Measurements from ENCODE around the gene LAMP1. TPM values are rescaled to one million over a fixed set of nuclear protein-coding genes. Genes with fewer than 3 reads are reported as not detected.

Gene LAMP1
- total RNA-seq, 2 experiments from 2014 or later: 37.0 to 42.6 TPM

- intact Hi-C loops (cut with micrococcal nuclease): no loop called here
- ATAC-seq (no peak), DNase-seq (no peak)
- Mint-ChIP-seq H3K9me3 (no peaks in the 10 kb centered on the region), H3K27me3 (no peaks in the 10 kb centered on the region), H3K36me3 (ENCODE audit: low read depth) (peaks cover 16% of the 10 kb centered on the region), H3K4me3 (no peak overlapping the region), H3K4me1 (ENCODE audit: low read depth) (no peaks in the 10 kb centered on the region), H3K27ac (no peak overlapping the region)
- POLR2A ChIA-PET: interaction anchor here (1.7 kb wide), 1 partner anchor 19 kb away, joined by 4 read pairs; the partner anchor contains the start of gene LAMP1
- CTCF ChIA-PET: interaction anchor here (0.8 kb wide), 1 partner anchor 57 kb away, joined by 3 read pairs; no protein-coding TSS in a partner anchor
- no peak for TF ChIP-seq CTCF (IDR thresholded peaks at IDR 0.05)
Measured at GRCh38 chr13:113315992-113316391, 19.0 kb downstream of the LAMP1 start.

- ChIA-PET POLR2A (interaction anchor here (1.3 to 1.7 kb wide), 2 partner anchors 17 to 20 kb away, joined by 3 to 4 read pairs; partner anchors contain the start of gene LAMP1), CTCF (interaction anchor here (0.7 kb wide), 1 partner anchor 92 kb away, joined by 3 read pairs; no protein-coding TSS in a partner anchor)
- H3K4me3 Mint-ChIP-seq: no peak overlapping the region
Measured at GRCh38 chr13:113317031-113317430, 20.0 kb downstream of the LAMP1 start.

GRCh38 chr13:113318956-113319355 is 21.9 kb downstream of the LAMP1 start:
- TF ChIP-seq CTCF (IDR thresholded peaks at IDR 0.05): no peak
- Mint-ChIP-seq H3K27ac (no peak overlapping the region), H3K9me3 (no peaks in the 10 kb centered on the region), H3K4me3 (no peak overlapping the region), H3K27me3 (no peaks in the 10 kb centered on the region), H3K36me3 (ENCODE audit: low read depth) (peaks cover 32% of the 10 kb centered on the region), H3K4me1 (ENCODE audit: low read depth) (no peaks in the 10 kb centered on the region)
- DNase-seq (no peak), ATAC-seq (no peak)
- POLR2A ChIA-PET: no interaction called here
- intact Hi-C loops (cut with micrococcal nuclease): no loop called here
- CTCF ChIA-PET: no interaction called here

More at GRCh38 chr13:113317031-113317430, 20.0 kb downstream of the LAMP1 start:
- no peaks in the 10 kb centered on the region for H3K9me3 Mint-ChIP-seq
- DNase-seq (no peak), ATAC-seq (no peak)
- H3K27me3 Mint-ChIP-seq: no peaks in the 10 kb centered on the region
- H3K36me3 Mint-ChIP-seq (ENCODE audit: low read depth): peaks cover 24% of the 10 kb centered on the region
- H3K27ac Mint-ChIP-seq: no peak overlapping the region
- no peaks in the 10 kb centered on the region for H3K4me1 Mint-ChIP-seq (ENCODE audit: low read depth)
- TF ChIP-seq CTCF (IDR thresholded peaks at IDR 0.05): no peak
- intact Hi-C loops (cut with micrococcal nuclease): no loop called here

- Mint-ChIP-seq H3K9me3 (no peaks in the 10 kb centered on the region), H3K4me1 (ENCODE audit: low read depth) (no peaks in the 10 kb centered on the region), H3K27me3 (no peaks in the 10 kb centered on the region), H3K27ac (no peak overlapping the region), H3K4me3 (no peak overlapping the region), H3K36me3 (ENCODE audit: low read depth) (peaks cover 34% of the 10 kb centered on the region)
- DNase-seq (no peak), ATAC-seq (no peak)
- intact Hi-C loops (cut with micrococcal nuclease): no loop called here
- TF ChIP-seq CTCF (IDR thresholded peaks at IDR 0.05): no peak
- ChIA-PET POLR2A (interaction anchor here (0.6 kb wide), 1 partner anchor 10 kb away, joined by 4 read pairs; no protein-coding TSS in a partner anchor), CTCF (no interaction called here)
Measured at GRCh38 chr13:113319371-113319770, 22.3 kb downstream of the LAMP1 start.

GRCh38 chr13:113320226-113320875 is 23.3 kb downstream of the LAMP1 start:
- peaks cover 33% of the 10 kb centered on the region for H3K36me3 Mint-ChIP-seq (ENCODE audit: low read depth)
- H3K9me3 Mint-ChIP-seq: no peaks in the 10 kb centered on the region
- DNase-seq (no peak), ATAC-seq (no peak)
- TF ChIP-seq CTCF (IDR thresholded peaks at IDR 0.05): no peak
- CTCF ChIA-PET: no interaction called here
- intact Hi-C loops (cut with micrococcal nuclease): no loop called here
- H3K27ac Mint-ChIP-seq: no peak overlapping the region
- H3K4me3 Mint-ChIP-seq: no peak overlapping the region
- POLR2A ChIA-PET: interaction anchor here (0.6 kb wide), 3 partner anchors 11 to 147 kb away, joined by 3 to 4 read pairs (median 3); no protein-coding TSS in a partner anchor
- H3K4me1 Mint-ChIP-seq (ENCODE audit: low read depth): no peaks in the 10 kb centered on the region
- no peaks in the 10 kb centered on the region for H3K27me3 Mint-ChIP-seq

Data from activated CD8-positive, alpha-beta T cell treated with anti-CD3 and anti-CD28 coated beads for 36 hours (primary cell).